Inflammatory macrophage treated with lipopolysaccharide for 4 hours (primary cell): Measurements from ENCODE around the gene IFI35.
"Not testable (repeated sequence)": the region's sequence is repeated elsewhere in the genome, so short reads cannot be mapped to it uniquely, and the experiment has no call there.

Experiments used
- DNase-seq: peaks from one replicate; pipeline ENCODE4 v3.0.0-alpha.2; 2020

Gene IFI35

DNA sequence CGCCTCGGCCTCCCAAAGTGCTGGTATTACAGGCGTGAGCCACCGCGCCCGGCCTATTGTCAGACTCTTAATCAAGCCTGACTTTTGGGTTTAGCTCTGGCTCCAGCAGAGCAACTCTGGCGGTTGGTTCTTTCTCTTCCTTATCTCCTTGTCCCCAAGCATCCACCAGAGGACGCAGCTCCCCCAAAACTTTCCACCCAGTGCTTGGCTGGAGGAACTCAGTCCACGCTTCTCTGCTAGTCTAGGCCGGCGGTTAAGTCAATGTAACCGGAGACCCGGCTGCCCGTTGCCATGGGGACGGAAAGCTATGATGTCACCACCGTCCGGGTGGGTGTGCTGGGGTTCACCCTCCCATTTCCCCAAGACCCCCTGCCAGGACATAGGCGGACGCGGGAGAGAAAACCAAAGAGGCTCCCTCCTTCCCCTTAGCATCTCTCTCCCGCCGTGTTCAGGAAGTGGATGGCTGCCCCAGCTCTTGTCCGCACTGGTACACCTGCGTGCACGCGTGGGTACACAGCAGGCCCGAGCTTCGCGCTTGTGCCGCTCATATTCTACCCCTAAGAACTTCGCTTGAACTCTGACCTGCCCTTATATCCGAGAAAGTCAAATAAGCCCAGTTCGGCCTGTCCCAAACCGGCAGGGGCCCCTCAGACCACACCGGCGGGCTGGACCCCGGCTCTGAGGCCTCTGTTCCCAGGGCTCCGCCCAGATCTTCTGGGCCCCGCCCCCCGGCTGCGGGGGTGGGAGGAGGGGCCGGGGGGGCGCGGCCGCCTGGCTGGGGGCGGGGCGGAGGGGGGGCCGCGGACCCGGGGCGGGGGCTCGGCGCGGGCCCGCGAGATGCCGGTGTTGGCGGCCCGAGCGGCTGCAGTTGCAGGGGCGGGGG, 18.1 kb downstream of the IFI35 start, which contains the start of gene RND2:
TSS of gene RND2 (plus strand) at position 825 of the 883 bp plus-strand sequence. CDS start 117 bp downstream, outside the sequence.
- peak; percentile 88 for DNase-seq

DNA sequence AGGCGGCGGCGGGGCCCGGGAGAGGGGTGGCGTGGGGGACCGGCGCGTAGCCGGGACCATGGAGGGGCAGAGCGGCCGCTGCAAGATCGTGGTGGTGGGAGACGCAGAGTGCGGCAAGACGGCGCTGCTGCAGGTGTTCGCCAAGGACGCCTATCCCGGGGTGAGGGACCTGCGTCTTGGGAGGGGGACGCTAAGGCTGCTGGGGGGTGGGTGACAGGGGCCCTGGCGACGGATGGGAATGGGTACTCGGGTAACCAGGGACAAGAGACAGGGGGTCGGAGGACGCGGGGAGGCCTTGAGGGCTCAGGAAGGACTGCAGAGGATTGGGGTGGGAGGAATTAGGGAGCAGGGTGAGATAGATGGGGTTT, 18.7 kb downstream of the IFI35 start:
- no peak for DNase-seq

DNA sequence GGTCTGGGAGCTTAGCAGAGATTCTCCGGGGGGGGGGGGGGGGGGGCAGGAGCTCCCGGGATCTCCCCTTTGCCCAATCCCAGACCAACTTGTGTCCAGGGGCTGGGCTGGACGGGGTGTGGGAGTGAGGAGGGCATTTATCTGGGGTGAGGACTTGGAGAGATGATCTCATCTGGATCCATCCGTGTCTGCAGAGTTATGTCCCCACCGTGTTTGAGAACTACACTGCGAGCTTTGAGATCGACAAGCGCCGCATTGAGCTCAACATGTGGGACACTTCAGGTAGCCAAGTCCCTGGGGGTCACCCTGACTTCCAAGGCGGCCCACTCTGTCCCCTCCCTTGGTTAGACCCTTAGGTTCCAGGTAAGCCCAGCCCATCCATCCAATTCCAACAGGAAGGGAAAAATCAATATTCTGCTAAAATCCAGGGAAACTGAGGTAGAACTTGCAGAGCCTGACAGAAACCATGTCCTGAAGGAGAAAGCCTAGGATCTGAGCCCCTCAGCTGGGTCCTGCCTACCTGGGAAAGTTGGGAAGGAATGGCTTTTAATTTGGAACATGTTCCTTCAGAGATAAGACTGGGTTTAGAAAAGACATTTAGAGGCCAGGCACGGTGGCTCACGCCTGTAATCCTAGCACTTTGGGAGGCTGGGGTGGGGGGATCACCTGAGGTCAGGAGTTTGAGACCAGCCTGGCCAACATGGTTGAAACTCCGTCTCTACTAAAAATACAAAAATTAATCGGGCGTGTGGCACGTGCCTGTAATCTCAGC, 19.4 kb downstream of the IFI35 start:
- DNase-seq = no peak

DNA sequence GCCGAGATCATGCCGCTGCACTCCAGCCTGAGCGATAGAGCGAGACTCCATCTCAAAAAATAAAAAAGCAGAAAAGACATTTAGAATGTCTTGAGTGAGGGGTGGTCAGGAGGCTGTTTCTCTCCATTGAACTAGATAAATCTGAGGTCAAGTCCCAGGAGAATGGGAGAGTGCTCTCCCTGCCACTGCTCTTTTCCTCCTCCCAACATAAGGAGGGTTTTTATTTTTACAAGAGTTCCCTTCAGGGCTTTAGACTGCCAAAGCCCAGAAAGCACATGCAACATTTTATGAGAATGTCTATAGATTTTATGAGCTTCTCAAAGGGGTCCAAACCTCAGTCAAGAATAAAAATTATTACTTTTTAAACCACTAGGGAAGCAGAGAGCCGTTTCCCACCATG, 20.0 kb downstream of the IFI35 start:
- DNase-seq = no peak

DNA sequence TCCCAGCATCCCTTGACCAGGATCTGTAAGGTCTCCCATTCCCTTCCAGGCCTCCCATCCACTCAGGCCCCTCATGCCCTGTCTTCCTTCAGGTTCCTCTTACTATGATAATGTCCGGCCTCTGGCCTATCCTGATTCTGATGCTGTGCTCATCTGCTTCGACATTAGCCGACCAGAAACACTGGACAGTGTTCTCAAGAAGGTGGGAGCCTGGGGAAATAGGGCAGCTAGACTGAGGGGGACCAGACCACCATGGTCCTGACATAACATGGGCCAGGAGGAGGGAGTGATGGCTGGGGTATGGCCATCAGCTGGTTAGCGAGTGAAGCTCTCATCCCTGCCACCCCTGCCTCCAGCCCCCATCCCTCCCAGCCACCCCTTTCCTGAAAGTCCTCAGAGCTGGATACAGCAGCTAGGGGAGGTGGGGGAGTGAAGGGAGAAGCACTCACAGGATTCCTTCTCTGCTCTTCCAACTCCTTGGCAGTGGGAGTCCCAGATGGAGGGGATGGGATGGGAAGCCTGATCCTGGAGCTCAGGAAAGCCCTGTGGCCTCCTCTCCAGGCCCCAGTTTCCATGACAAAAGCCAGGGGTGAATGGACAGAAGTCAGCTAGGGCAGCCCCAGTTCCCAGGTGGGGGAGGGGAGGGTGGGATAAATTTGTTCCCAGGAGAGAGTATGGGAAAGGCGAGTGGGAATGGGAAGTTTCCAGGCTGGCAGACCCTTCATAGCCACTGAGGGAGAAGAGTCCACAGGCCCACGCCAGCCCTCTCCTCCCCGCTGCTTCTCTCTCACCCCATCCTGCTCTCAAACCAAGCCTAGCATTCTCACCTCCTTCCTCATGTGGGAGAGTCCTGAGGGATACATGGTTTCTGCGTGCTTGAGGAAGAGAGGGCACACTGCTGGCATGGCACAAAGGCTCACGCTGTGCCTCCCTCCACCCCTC, 20.8 kb downstream of the IFI35 start:
- no peak for DNase-seq

DNA sequence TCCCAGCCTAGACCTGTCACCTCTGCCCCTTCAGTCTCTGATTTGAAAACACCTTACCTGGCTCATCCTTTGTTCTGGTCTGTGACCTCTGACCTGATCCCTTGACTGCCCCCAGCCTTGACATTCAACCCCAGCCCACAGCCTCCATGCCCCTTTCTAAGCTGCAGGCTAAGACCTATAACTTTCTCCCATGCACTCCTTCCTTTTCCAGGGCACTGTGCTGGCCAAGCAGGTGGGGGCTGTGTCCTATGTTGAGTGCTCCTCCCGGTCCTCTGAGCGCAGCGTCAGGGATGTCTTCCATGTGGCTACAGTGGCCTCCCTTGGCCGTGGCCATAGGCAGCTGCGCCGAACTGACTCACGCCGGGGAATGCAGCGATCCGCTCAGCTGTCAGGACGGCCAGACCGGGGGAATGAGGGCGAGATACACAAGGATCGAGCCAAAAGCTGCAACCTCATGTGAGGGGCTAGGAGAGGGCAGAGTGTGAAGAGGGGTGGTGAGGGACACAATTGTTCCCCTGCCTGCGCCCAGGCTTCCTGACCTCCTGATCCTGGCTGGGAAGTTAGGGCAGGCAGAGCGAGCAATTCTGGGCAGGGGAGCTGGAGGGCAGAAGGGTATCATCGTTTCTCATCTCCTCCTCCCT, 21.8 kb downstream of the IFI35 start:
- no peak for DNase-seq

DNA sequence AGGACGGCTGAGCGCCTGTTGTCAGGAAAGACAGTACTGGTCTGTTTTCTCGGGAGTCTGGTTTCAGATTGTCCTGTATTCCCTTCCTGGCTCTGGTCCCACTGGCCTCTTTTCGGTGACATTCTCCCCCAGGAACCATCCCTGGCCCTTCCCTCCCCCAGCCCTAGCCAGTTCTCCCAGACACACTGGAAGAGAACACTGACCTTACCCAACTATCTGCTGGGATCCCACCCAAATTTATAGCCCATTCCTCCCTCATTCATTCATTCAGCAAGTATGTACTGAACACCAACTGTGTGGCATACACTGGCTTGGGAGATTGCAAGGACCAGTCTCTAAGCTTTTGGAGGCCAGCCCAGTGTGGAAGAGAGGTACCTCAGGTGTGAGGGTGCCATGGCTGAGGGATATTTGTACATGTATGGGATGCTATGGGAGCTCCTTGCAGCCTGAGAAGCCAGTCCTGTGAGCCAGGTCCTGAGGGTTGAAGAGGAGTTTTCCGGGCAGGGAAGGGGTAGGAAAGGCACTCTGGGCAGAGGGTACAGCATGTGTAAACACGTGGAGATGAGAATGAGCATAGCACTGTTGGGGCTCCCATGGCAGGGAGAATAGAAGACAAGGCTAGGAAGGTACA, 23.7 kb downstream of the IFI35 start:
- no peak for DNase-seq

DNA sequence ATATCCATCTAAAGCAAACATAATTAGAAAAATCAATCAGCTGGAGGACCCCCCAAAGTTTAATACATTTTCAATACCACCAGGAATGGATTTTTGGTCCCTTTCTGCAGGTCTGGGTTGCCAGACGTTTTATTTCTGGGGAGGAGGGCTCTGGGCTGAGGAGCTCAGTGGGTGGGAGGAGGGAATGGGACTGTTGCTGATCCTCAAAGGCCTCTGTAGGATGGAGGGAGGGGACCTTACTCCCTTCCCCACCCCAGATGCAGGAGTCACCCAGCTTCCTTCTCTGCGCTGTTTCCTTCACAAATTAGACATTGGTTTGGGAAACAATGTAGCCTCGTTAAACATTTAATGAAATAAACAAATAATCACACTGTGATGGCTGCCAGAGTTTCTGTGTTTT, 25.1 kb downstream of the IFI35 start:
- no peak for DNase-seq

DNA sequence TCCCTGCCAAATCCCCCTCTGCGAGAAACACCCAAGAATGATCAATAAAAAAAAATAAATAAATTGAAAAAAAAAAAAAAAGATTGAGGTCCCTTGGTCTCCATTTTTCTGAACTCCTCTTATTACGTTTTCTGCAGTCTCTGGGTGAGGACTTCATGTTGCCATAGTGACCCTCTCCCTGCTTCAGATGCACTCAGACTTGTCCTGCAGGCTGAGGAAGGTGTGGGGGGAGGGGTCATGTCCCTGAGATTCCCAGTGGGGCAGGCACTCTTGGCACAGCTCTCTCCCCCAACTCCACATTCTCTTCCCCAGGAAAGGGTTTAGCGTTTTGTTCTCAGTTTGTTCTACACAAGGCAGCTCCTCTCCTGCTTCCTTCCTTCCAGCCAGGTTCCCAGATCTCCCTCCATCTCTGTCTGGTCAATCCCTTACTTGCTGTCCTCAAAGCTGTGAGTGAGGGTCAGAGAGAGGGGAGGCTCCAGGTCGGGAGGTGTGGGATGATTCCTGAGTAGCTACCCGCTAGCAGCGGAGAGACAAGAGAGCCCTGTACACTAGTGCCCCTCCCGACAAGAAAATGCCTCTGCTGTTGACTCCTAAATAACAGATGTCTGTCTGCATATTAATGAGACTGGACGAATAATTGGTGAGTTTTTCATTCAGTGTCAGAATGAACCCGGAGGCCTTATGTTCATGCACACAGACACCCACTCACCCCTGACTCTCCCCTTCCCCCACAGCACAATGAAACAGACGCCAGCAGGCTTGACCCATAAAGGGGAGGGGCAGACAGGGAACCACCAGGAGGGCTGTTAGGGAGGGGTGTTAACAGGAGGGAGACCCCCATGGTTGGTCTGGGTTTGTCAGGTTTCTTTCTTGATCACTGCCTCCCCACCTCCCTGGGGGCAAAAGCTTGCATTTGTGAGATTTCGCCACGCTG, 27.6 kb downstream of the IFI35 start:
- DNase-seq = no peak

DNA sequence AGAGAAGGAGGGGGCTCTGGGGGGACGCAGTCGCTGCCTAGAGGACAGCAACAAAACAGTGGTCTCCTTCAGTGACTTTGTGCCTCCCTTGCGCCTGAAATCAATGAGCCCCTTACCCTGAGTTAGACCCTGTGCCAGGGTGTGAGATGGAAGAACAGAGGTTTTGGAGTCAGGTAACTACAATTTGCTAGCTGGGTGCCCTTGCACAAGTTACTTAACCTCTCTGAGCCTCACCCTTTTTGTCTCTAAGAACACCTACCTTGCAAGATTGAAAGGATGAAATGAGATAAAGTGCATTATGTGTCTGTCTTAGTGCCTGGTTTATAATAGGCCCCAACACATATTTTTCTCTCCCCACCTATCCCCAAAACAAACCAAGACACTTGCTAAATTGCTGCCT, 28.3 kb downstream of the IFI35 start:
- no peak for DNase-seq

DNA sequence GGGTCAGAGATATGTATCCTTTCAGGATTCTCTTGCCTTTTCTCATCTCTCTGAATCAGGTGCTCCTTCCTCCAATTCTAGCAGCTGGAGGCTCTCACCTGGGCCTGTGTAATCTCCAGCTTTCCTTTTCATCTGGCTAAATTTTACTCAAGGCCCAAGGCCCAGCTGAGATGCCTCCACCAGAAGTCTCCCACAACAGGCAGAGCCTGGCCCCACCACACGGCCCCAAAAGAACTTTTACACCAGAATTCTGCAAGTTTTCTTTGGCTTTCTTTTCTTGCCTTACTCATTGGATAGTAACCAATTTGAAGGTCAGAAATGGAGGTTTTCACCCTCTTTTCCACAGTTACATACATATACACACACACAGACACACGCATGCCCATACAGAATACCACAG, 33.1 kb downstream of the IFI35 start:
- DNase-seq = no peak

DNA sequence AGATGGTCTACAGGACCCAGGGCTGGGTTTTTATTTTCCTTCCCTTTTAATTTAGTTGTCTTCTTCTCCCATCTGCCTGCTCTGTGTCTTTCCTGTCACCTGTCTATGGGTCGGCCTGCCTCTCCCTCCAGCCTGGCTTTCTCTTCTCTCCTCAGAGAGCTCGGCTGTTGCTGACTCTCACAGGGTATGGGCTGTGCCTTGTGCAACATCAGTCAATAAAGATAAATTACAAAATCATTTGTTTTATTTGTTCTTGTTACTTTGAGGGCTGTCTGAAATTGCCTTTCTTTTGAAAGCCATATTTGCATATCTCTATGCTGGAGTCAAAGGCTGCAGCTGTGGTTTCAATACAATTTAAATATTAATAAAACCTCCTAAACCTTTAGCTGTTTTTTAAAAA, 34.1 kb downstream of the IFI35 start:
- DNase-seq = no peak

DNA sequence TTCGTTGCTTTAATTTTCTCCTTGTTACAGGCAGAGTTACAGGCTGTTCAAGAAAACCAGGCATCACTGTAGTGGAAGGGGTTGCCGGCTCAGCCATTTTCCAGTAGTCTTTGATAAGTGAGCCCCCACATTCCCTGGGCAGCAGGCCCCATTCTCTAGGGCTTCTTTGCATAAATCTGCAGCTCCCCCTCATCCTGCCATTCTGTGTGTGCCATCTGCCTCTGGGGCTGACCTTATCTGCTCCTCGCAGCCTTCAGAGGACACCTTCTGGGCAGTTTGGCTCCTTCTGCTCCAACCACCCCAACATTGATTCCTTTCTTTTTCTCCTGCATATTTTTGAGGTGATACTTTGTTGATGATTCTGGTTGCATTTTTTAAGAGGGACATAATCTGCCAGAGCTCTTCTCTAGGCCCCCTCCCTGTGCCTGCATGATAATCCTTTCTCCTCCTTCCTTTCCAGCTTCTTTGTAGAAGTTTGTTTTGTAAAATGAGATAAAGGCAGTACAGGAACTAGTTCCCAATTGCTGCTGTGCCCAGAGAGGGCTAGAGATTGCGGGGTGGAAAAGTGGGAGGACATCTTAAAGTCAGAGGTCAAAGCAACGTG, 35.5 kb downstream of the IFI35 start:
- DNase-seq = no peak

DNA sequence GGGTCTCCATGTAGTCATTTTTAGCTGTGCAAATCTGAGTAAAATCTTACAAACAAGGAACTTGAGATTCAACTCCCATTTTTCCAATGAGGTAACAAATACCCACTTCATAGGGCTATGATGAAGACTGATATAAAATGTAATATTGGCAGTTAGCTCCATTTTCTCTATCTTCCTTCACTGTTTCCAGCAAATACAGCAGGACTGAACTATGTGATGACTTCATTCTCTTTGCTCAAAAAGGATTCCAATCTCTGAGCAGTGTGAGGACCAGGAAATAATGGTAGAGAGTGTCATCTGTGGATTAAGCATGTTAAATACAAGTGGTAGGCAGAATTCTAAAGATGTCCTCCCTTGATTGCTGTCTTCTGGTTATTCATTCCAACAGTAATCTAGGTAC, 36.7 kb downstream of the IFI35 start:
- no peak for DNase-seq

DNA sequence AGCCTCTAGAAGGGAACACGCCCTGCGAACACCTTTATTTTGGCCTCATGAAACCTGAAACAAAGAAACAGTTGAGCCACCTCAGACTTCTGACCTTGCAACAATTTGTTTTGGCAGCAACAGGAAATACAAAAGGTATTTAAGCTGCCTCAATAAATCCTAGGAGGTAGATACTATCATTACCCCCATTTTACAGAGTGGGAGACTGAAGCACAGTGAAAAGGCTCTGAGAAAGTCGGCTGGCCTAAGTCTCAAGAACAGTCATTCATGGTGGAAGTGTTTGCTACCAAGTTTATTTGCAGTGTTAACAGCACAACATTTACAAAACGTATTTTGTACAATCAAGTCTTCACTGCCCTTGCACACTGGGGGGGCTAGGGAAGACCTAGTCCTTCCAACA, 37.4 kb downstream of the IFI35 start:
- no peak for DNase-seq

DNA sequence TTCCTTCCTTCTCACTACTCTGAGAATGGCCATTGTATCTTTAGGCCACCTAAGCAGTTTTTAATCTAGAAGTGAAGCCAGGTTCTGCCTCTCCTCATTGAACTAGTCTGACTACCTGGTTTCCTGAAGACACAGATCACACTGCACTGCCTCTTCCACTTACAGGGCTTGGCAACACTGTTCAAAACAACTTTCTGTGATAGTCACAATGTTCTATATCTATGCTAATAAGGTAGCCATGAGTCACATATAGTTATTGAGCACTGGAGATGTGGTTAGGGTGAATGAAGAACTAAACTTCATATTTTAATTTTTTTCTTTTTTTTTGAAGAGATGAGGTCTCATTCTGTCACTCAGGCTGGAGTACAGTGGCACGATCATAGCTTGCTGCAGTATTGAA, 45.4 kb downstream of the IFI35 start:
- no peak for DNase-seq

DNA sequence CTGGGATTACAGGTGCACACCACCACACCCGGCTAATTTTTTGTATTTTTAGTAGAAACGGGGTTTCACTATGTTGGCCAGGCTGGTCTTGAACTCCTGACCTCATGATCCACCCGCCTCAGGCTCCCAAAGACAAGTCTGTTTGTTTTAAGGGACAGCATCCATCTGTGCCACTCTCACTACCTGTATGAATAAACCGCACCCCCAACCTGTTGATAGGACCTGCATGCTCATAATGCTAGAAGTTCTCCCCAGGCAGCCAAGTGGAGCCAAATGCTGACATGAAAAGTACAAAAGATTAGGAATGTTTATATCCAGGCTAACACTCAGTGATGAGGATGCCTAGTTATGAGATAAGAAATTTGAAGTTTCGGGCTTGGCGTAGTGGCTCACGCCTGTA, 46.4 kb downstream of the IFI35 start:
- DNase-seq = not testable (repeated sequence)

DNA sequence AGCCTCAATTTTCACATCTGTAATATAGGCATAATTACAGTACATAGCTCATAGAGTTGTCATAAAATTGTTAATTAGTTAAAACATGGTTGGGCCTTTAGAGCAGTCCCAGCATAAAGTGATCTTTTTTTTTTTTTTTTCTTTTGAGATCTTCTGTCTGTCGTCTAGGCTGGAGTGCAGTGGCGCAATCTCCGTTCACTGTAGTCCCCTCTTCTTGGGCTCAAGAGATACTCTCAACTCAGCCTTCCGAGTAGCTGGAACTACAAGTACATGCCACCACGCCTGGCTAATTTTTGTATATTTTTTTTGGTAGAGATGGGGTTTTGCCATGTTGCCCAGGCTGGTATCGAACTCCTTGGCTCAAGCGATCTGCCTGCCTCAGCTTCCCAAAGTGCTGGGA, 49.5 kb downstream of the IFI35 start:
- no peak for DNase-seq

DNA sequence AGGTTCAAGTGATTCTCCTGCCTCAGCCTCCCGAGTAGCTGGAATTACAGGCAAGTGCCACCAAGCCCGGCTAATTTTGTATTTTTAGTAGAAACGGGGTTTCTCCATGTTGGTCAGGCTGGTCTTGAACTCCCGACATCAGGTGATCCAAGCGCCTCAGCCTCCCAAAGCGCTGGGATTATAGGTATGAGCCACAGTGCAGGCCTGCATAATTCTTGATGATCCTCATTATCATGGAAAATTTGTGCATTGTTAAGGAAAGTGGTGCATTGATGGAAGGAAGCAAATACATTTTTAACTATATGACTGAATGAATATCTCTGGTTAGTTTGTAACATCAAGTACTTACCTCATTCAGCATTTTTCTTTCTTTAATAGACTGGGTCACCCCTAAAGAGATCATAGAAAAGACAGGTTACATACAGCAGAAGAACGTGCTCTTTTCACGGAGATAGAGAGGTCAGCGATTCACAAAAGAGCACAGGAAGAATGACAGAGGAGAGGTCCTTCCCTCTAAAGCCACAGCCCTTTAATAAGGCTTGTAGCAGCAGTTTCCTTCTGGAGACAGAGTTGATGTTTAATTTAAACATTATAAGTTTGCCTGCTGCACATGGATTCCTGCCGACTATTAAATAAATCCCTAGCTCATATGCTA, 56.5 kb downstream of the IFI35 start:
- DNase-seq = no peak
